Ishikawa (cell line): ENCODE results near the gene RBM20.

Experiments used
- CEBPB ChIP-seq: IDR thresholded peaks from 2 replicates; pipeline ENCODE4 v1.6.1; 2012
- CREB1 ChIP-seq: IDR thresholded peaks from 2 replicates; pipeline ENCODE4 v1.6.1; 2012; ENCODE audit warnings: low read depth
- EGR1 ChIP-seq: IDR thresholded peaks from 2 replicates; pipeline ENCODE4 v1.6.1; 2012
- EP300 ChIP-seq: IDR thresholded peaks from 2 replicates; pipeline ENCODE4 v1.6.1; 2012; ENCODE audit warnings: borderline replicate concordance
- FOXM1 ChIP-seq: IDR thresholded peaks from 2 replicates; pipeline ENCODE4 v1.6.1; 2012; ENCODE audit warnings: low read depth, borderline replicate concordance
- NFIC ChIP-seq: IDR thresholded peaks from 2 replicates; pipeline ENCODE4 v1.6.1; 2012
- RAD21 ChIP-seq: IDR thresholded peaks from 2 replicates; pipeline ENCODE4 v1.6.1; 2012; ENCODE audit warnings: low read depth
- REST ChIP-seq: IDR thresholded peaks from 2 replicates; pipeline ENCODE4 v1.6.1; 2012; ENCODE audit warnings: low read depth, mild to moderate bottlenecking
- TAF1 ChIP-seq: IDR thresholded peaks from 2 replicates; pipeline ENCODE4 v1.6.1; 2012; ENCODE audit warnings: low read depth, mild to moderate bottlenecking
- TCF12 ChIP-seq: IDR thresholded peaks from 2 replicates; pipeline ENCODE4 v1.6.1; 2012; ENCODE audit warnings: low read depth
- TEAD4 ChIP-seq: IDR thresholded peaks from 2 replicates; pipeline ENCODE4 v1.6.1; 2012
- YY1 ChIP-seq: IDR thresholded peaks from 2 replicates; pipeline ENCODE4 v1.6.1; 2012; ENCODE audit warnings: low read depth
- ZBTB7A ChIP-seq: IDR thresholded peaks from 2 replicates; pipeline ENCODE4 v1.6.1; 2012; ENCODE audit warnings: low read depth
- TF ChIP-seq, protein P1 (sequence below): IDR thresholded peaks from 2 replicates; pipeline ENCODE4 v1.6.1; 2012
- TF ChIP-seq, protein P2 (sequence below): IDR thresholded peaks from 2 replicates; pipeline ENCODE4 v1.6.1; 2012

Gene RBM20

GRCh38 chr10:110725801-110726630, 81.9 kb downstream of the RBM20 start:
- no peak for TF ChIP-seq NFIC
- peak; percentile 69; the same call in 1 of the 2 replicates for TF ChIP-seq CEBPB

DNA sequence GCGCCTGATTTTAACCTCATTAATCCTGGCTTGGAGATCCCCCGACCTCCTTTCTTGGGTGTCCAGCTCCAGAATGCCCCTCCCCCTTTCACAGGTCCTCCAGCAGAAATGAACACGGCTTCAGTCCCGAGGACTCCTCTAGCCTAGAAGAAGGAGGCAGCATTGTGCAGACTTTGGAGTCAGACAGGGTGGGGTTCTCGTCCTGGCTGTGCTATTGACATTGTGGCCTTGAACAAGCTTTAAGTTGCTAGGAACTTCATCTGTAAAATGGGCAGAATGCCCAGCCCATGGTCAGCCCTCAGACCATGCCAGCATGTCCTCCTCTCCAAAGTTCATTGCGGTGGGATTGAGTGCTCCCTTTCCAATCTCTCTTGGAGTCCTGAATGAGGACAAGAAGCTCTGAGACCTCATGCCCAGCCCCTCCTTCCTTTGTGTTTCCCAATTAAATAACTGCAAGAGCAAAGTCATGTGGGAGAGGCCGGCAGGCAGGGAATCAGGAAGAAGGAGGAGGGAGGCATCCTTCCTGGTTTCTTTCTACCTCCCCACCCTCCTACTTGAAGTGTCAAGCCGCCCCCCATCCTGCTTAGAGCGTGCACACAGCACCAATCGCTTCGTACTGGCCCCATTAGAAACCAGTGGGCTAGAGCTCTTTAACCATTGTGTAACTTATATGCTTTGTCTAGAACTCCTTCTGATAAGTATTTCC, 86.4 kb downstream of the RBM20 start:
- TF ChIP-seq NFIC (no peak), RAD21 (no peak), CREB1 (no peak), TAF1 (no peak), CEBPB (no peak), REST (no peak), FOXM1 (no peak), EGR1 (no peak), TEAD4 (no peak), TCF12 (no peak), EP300 (no peak), YY1 (no peak), ZBTB7A (no peak)
- TF ChIP-seq, protein P1, sequence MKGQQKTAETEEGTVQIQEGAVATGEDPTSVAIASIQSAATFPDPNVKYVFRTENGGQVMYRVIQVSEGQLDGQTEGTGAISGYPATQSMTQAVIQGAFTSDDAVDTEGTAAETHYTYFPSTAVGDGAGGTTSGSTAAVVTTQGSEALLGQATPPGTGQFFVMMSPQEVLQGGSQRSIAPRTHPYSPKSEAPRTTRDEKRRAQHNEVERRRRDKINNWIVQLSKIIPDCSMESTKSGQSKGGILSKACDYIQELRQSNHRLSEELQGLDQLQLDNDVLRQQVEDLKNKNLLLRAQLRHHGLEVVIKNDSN, result no peak
- TF ChIP-seq, protein P2, sequence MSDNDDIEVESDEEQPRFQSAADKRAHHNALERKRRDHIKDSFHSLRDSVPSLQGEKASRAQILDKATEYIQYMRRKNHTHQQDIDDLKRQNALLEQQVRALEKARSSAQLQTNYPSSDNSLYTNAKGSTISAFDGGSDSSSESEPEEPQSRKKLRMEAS, result no peak

DNA sequence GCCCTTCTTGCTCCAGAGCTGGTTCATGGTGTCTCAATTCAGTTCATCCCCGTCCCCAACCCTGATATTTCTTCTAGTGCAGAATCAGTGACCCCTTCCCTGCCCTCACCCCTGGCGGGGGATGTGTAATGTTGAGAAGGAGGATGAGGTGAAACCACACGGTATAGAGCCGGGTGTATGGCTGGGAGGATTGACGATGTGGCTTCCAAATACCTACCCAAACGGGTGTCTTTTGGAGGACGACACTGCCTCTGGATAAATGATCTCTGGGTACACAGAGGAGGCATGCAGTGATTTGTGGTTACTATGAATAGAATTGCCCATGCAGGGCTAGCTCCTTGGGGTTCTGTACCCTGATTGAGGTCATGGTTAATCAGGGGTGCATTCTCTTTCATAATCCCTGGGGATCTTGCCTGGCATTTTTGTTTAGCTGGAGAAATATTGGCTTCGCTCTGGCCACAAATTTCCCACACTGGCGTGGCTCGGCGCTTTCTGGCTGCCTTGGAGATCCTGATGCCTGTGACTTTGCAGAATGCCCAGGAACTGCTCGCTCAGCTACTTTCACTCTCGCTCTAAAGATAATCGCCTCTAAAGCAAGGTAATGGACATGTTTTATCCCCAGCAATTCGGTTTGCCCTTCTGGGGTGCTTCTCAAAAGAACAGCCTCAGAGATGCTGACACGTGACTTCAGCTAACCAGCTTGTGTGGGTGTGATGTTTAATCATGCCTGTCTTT, 89.2 kb downstream of the RBM20 start:
- no peak for TF ChIP-seq RAD21
- no peak for TF ChIP-seq TAF1
- TF ChIP-seq FOXM1, result no peak
- no peak for TF ChIP-seq CREB1
- no peak for TF ChIP-seq NFIC
- TF ChIP-seq, protein P1, result no peak
- TF ChIP-seq TEAD4, result no peak
- TF ChIP-seq REST, result no peak
- TF ChIP-seq EGR1, result no peak
- no peak for TF ChIP-seq TCF12

DNA sequence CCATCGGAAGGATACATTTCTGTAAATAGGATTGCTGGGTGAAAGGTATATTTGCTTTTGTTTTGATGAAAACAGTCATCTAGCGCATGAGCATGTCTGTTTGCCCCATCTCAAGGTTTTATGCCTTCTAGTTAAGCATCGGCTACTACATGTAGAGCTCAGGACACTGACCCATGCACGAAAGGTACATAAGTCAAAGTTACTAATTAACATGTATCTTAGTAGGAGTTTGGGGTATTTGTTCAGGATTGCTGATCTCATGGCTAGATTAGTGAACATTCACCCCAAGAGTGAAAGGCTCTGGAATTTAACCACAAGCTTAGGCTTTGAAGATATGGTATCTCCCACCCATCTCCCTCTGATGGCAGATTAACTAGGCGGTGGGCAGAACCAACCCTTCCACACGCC, 91.5 kb downstream of the RBM20 start:
- TF ChIP-seq TCF12 (no peak), TEAD4 (no peak), YY1 (no peak), ZBTB7A (no peak), FOXM1 (no peak)
- TF ChIP-seq, protein P2, result no peak
- TF ChIP-seq, protein P1, result no peak

DNA sequence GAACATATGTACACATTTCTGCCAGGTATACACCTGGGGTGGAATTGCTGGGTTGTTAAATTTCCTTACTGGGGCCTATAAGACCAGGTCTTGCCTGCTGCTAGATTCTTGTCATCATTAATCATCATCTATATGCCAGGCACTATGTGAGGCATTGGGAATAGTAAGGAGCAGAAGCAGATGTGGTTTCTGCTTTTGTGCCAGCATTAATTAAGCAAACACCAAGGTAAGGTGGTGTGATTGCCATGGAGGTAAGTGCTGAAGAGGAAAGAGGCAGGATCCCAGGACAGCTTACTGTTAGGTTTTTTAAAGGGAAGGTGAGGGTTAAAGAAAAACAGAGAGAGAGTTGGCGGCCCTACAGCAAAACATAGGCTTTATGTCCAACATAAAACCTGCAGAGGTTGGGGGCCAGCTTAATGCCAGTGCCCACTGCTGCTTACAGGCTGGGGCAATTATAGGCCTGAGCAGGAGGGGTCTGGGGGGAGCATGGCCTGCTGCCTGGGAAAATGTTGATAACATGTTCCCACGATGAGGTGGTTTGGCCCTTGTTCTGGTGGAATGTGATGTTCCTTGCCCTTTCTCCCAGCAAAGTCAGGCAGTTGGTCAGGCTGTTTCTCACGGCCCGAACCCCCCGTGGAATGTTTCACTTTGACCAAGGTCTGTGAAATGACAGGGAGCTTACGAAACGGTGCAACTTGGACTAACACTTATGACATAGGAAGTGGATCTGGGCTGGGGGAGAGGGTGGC, 93.9 kb downstream of the RBM20 start:
- TF ChIP-seq EP300, result no peak
- no peak for TF ChIP-seq TCF12
- TF ChIP-seq TEAD4, result no peak
- TF ChIP-seq ZBTB7A, result no peak
